ENCODE measurements around the gene KIF23. TPM values are rescaled to one million over a fixed set of nuclear protein-coding genes. Genes with fewer than 3 reads are reported as not detected.

Gene KIF23
- total RNA-seq, 1 experiment from 2014 or later: 83.7 TPM

DNA sequence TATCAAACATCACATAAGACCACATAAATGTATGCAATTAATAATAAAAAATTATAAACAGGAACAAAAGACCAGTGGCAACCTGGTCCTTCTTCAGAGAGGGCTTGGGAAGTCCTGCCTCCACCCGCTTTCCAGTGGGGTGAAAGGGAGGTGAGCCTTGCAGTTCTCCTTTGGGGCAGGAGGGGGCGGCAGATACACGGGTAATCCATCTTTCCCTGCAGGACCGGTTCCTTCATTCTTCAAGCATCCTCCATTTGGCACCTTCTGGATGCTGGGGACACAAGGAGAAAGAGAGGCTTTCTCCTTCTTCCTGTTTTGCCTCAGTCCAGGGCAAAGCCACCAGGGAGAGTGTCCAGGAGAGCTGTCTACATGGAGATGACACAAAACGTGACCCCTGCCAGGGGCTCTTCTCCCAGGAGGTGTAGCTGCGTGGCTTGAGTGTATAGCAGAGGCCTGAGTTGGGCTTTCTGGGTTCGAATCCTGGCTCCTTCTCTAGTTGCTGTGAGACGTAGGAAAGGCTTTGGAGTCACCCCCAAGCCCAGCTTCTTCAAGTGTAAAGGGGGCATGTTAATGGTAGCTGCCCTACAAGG is 61.7 kb downstream of the KIF23 start:
- no peaks in the 10 kb centered on the region for H3K9me3 ChIP-seq (ENCODE audit: control insufficient read depth in 1 of 2, insufficient read depth in 1 of 2, low read depth in 1 of 2, low read length in 2 of 2)
- H3K4me2 ChIP-seq (ENCODE audit: low read length): no peak overlapping the region
- no peaks in the 10 kb centered on the region for H3K9me2 ChIP-seq (ENCODE audit: insufficient read depth)
- no TSS peak for BruUV-seq (replicated peaks)
- no peak overlapping the region for H3K4me3 ChIP-seq (replicated peaks in 1 of 2; ENCODE audit: low read depth in 1 of 2, low read length in 2 of 2)
- ChIA-PET POLR2A (no interaction called here), RAD21 (ENCODE audit: low non-redundant PET in 1 of 2, low total read pairs in 2 of 2, uncharacterized antibody in 2 of 2, unreplicated experiment in 2 of 2) (no interaction called here), CTCF (interaction anchor here (0.6 to 3.3 kb wide), 4 partner anchors 8 to 1012 kb away, joined by 3 to 19 read pairs (median 6); no protein-coding TSS in a partner anchor)
- H3K27ac ChIP-seq (ENCODE audit: low read depth, low read length): no peak overlapping the region
- H3K79me2 ChIP-seq (ENCODE audit: insufficient read depth, low read length): no peaks in the 10 kb centered on the region
- DNase-seq (ENCODE audit: low read depth, low spot score) (peak; percentile 42), ATAC-seq (peak; percentile 88)
- TF ChIP-seq SIN3A (IDR thresholded peaks at IDR 0.05; ENCODE audit: low read depth) (no peak), JUND (IDR thresholded peaks at IDR 0.05) (no peak), RAD21 (IDR thresholded peaks at IDR 0.05; ENCODE audit: low read depth) (peak; percentile 88), EGR1 (IDR thresholded peaks at IDR 0.05; ENCODE audit: low read depth) (no peak), ZNF274 (IDR thresholded peaks at IDR 0.05; ENCODE audit: low read depth, low read length) (no peak), ELF1 (IDR thresholded peaks at IDR 0.05; ENCODE audit: borderline replicate concordance, low read depth) (no peak), YY1 (IDR thresholded peaks at IDR 0.05; ENCODE audit: extremely low read depth, insufficient replicate concordance, low read depth, low read length) (peak; percentile 18), MAX (IDR thresholded peaks at IDR 0.05) (no peak)
- TF ChIP-seq, protein P1, sequence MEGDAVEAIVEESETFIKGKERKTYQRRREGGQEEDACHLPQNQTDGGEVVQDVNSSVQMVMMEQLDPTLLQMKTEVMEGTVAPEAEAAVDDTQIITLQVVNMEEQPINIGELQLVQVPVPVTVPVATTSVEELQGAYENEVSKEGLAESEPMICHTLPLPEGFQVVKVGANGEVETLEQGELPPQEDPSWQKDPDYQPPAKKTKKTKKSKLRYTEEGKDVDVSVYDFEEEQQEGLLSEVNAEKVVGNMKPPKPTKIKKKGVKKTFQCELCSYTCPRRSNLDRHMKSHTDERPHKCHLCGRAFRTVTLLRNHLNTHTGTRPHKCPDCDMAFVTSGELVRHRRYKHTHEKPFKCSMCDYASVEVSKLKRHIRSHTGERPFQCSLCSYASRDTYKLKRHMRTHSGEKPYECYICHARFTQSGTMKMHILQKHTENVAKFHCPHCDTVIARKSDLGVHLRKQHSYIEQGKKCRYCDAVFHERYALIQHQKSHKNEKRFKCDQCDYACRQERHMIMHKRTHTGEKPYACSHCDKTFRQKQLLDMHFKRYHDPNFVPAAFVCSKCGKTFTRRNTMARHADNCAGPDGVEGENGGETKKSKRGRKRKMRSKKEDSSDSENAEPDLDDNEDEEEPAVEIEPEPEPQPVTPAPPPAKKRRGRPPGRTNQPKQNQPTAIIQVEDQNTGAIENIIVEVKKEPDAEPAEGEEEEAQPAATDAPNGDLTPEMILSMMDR (IDR thresholded peaks at IDR 0.05 in 2 of 3, conservative IDR thresholded peaks at IDR 0.05 in 1 of 3; ENCODE audit: borderline replicate concordance in 1 of 3, insufficient read depth in 1 of 3, low read depth in 2 of 3, low read length in 2 of 3): peak; percentile 61 to 97 (median 83); a peak in 5 of 6 replicates
- no peaks in the 10 kb centered on the region for H4K20me1 ChIP-seq (ENCODE audit: insufficient read depth)
- intact Hi-C loops (cut with micrococcal nuclease): loop anchor here (1.0 to 5.0 kb wide), 5 partner anchors 101 to 1011 kb away; no protein-coding TSS in a partner anchor
- no peaks in the 10 kb centered on the region for H3K36me3 ChIP-seq (ENCODE audit: control insufficient read depth in 1 of 2, insufficient read depth in 2 of 2, low read length in 2 of 2)
- no peak overlapping the region for H3K9ac ChIP-seq (ENCODE audit: low read length)
- H3K27me3 ChIP-seq (ENCODE audit: insufficient read depth, low read length): no peaks in the 10 kb centered on the region
- H2AFZ ChIP-seq (ENCODE audit: low read depth, low read length, poor library complexity, severe bottlenecking): no peak overlapping the region
- no peaks in the 10 kb centered on the region for H3K4me1 ChIP-seq (ENCODE audit: control insufficient read depth in 1 of 2, insufficient read depth in 2 of 2, low read length in 2 of 2)

Data from HCT116 (cell line).